Activated CD8-positive, alpha-beta memory T cell treated with anti-CD3 and anti-CD28 coated beads, Interleukin-2, amount 50 U/mL, for 24 hours (primary cell): ENCODE measurements around the gene ANKRD61.
"Not testable (repeated sequence)": the region's sequence is repeated elsewhere in the genome, so short reads cannot be mapped to it uniquely, and the experiment has no call there.

Source experiments
- DNase-seq: peaks from one replicate; pipeline ENCODE4 v3.0.0-alpha.2; 2020; ENCODE audit errors: extremely low read depth

Gene ANKRD61

GRCh38 chr7:6030988-6031387, at the start of gene ANKRD61:
Gene ANKRD61 (plus strand): TSS chr7:6031376. CDS start chr7:6031376, 0 bp downstream.
- DNase-seq, result no peak

GRCh38 chr7:5987061-5987460, 44.1 kb upstream of the ANKRD61 start:
- not testable (repeated sequence) for DNase-seq

DNA sequence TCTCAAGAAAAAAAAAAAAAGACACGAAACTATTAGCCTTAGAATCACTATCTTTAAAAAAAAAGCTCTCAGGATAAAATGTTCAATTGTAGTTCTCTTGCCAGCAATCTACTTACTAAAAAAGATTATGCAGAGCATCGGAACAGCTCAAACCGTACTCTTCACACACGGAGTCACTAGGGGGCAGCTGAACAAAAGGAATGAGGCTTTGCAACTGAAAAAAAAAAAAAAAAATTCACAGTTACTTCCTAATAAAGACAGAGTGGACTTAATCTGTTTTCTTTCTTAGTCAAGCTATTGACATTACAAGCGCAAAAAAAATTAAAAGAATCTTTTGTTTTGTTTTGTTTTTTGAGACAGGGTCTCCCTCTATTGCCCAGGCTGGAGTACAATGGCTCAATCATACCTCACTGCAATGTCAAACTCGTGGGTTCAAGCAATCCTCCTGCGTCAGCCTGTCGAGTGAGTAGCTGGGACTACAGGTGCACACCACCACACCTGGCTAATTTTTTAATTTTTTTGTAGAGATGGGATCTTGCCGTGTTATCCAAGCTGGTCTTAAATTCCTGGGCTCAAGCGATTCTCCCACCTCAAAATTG, 33.9 kb upstream of the ANKRD61 start:
- no peak for DNase-seq

DNA sequence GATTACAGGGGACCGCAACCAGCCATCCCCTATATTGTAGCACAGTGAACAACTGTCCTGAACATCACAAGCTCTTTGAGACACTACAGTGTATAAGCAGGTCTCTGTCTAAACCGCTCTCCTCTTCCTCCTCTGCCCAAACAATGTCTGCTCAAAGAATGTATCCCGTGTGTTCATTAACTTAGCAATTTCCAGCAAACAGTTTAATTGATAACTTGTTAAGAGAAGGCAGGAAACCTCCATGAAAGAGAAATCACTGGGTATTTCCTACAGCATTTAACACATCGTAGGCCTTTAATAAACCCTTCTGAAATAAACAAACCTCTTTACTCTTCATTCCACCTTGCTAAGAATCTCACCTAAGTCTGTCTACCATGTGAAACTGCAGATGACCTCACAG, 23.8 kb upstream of the ANKRD61 start:
- DNase-seq, result no peak

DNA sequence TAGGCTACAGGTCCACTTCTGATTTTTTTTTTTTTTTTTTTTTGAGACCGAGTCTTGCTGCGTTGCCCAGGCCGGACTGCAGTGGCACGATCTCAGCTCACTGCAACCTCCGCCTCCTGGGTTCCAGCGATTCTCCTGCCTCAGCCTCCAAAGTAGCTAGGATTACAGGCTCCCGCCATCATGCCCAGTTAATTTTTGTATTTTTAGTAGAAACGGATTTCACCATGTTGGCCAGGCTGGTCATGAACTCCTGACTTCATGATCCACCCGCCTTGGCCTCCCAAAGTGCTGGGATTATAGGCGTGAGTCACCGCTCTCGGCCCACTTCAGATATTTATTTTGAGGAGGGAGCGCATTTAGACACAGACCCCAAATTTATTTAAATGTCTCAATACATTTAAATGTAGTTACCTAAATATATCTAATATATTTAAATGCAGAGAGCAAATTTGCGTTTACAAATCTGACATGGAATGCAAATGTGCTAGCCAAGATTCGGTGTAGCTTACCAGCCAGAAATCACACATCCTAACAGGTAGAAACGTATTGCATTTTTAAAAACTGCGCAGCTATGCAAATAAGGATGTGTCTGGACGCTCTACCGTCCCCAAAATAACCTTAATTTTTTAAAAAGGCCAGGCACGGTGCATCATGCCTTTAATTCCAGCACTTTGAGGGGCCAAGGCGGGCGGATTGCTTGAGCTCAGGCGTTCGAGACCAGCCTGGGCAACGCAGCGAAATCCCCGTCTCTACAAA, 23.2 kb upstream of the ANKRD61 start:
- DNase-seq, result not testable (repeated sequence)

GRCh38 chr7:6008668-6009611, 22.2 kb upstream of the ANKRD61 start, which contains the start of the genes AIMP2 and PMS2:
Gene AIMP2 (plus strand): TSS chr7:6009272. CDS start chr7:6009364, 92 bp downstream.
Gene PMS2 (minus strand): TSS chr7:6009049. CDS start chr7:6009019, 30 bp downstream.
- peak; percentile 95 for DNase-seq

DNA sequence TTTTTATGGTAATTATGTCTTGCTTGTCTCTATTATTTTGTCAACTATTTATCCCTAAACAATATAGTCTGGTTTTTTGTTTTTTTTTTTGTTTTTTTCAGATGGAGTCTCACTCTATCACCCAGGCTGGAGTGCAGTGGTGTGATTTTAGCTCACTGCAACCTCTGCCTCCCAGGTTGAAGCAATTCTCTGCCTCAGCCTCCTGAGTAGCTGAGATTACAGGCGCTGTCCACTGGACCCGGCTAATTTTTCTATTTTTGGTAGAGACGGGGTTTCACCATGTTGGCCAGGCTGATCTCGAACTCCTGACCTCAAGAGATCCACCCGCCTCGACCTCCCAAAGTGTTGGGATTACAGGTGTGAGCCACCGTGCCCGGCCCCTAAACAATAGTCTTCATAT, 20.8 kb upstream of the ANKRD61 start:
- DNase-seq, result not testable (repeated sequence)

GRCh38 chr7:6011541-6011940, 19.6 kb upstream of the ANKRD61 start:
- DNase-seq, result no peak

DNA sequence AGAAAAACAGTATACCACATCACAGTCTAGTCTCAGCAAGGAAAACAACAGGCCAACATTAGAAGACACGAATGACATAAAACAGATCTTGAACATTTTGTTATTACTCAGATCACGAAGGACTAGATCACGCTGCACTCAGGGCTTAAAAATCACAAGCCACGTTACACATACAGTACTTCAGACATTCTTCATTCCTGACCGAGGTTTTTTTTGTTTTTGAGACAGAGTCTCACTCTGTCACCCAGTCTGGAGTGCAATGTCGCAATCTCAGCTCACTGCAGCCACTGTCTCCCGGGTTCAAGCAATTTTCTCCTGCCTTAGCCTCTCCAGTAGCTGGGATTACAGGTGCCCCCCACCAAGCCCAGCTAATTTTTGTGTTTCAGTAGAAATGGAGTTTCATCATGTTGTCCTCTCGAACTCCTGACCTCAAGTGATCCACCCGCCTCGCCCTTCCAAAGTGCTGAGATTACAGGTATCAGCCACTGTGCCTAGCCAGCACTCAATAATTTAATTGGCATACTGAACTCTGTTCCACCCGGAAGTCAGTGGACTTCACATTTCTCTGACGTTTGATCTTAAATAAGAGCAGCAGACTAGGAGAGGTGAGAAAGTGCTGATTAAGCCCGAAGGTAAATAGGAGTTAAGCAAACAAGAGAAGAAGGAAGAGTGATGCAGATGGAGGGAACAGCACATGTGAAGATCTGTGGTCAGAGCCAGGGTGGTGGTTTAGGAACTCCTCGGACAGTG, 18.6 kb upstream of the ANKRD61 start:
- no peak for DNase-seq

DNA sequence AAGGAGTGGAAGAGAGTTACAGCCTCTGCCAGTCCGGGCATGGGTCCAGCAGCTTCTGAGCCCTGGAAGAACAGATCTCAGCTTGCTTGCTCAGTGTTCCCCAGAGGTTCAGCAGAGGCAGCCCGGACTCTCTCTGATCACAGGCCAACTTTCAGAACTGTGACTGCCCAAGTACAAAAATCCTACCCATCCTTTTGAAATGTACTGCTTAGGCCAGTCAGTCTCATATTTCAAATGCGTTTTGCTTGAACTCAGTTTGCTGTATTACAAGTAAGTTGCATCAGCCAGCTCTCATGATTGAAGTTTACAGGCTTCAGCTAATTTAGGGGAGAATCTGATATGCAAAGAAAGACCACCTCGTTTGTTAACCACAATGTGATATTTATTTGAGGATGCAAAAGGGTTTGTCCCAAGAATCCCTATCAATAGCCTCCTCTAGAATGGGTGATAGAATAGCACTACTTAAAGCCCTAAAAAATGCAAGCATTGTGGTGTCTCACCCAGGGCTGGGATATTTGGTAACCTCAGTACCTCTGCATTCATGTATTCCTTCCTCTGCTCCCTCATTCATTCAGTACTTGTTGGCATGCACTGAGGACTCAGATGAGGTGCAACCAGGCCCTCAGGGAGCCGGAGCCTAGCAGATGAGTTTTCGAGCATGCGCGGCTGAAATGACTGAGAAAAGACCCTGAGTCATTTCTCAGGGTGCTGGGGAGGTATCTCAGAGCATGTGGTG, 15.1 kb upstream of the ANKRD61 start:
- no peak for DNase-seq

DNA sequence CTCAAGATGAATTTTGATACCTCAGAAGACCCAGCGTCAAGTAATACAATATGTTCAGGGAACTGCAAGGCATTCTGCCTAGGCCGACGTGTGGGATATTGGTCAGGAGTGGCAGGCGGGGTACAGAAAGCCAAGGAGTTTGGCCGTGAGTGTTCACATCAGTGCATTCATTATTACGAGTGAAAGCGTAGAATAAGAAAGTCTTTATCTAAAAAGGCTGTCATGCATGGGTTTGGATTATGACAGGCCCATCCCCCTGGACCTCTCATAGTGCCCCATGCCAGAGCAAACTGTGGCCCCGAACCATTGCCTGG, 14.6 kb upstream of the ANKRD61 start:
- DNase-seq, result no peak

DNA sequence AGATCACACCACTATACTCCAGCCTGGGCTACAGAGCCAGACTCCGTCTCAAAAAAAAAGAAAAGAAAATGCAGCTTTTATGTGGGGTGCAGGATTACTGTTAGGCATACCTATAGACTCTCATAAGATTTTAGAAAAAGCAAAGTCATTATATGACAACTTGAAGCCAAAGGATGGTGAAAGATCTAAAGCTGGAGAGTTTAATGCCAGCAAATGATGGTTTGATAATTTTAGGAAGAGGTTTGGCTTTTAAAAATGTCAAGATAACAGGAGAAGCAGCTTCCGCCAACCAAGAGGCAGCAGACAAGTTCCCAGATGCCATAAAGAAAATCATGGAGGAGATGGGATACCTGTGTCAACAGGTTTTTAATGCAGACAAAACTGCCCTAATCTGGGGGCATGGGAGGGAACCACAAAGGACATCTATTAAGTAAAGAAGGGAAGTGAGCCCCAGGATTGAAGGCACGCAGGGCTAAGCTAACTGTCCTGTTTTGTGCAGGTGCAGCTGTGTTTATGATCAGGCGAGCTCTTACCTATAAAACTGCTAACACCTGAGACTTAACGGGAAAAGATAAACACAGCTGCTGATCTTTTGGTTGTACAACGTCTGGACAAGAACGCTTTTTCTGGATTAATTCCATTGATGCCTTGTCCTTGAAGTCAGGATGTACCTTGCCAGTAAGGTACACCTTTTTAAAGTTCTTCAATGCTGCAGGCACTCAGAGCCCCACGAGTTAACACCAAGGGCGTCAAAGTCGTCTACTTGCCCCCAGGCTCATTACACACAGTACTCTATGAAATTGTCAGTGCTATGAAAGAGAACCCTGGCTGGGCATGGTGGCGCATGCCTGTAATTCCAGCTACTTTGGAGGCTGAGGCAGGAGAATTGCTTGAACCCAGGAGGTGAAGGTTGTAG, 10.5 kb upstream of the ANKRD61 start:
- DNase-seq, result no peak

GRCh38 chr7:6022707-6023106, 8.5 kb upstream of the ANKRD61 start:
- no peak for DNase-seq

GRCh38 chr7:6023974-6024435, 7.2 kb upstream of the ANKRD61 start:
- no peak for DNase-seq

GRCh38 chr7:6026011-6026819, 5.0 kb upstream of the ANKRD61 start:
- peak; percentile 30 for DNase-seq

DNA sequence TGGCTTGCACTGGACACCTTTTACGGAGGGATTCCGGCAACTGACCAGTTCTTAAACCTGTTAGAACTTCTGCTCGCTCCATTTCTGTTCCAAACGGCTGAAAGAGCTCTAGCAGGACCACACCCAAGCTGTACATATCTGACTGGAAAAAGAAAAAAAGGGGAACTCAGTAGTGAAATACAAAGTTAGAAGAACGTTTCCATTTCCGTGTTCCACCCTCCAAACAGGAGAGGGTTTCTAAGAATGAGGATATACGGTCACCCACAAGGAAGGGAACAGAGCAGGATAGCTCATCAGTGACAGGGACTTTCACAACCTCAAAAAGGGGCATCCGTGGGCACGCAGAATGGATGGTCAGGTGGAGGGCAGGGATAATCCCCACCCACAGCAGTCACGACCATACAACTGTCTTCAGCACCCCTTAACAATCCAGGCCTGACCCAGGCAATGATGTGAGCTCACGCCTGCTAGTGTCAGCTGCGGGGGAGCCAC, 4.3 kb upstream of the ANKRD61 start:
- DNase-seq, result no peak

DNA sequence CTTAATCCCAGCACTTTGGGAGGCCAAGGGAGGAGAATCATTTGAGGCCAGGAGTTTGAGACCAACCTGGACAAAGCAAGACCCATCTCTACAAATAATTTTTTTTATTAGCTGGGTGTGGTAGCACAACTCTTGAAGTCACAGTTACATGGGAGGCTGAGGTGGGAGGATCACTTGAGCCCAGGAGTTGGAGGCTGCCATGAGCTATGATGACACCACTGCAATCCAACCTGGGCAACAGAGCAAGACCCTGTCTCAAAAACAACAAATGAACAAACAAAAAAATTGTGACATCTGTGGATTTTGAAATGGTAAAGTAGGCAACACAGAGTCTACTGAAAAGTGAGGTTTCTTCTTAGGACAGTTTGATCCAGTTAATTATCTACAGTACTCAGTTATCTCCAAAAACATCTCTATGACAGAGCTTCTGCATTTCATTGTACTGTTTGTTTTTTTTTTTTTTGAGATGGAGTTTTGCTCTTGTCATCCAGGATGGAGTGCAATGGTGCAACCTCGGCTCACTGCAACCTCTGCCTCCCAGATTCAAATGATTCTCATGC, 3.3 kb upstream of the ANKRD61 start:
- DNase-seq, result no peak

DNA sequence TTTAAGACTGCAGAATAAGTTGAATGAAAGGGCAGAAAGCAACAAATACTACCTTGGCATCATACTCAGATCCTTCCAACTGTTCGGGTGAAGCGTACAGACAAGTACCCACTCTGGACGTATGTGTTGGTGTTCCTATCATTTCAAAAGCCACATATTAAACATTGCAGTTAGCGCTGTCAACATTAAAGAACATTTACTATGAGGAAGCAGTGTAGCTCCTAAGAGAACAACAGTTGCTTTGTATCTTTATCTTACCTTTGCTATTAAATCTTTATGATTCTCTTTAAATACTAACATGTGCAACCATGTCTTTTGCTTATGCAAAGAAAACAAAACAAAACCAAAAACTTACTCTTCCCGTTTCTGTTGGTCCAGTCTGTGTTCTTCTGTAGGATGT, 2.6 kb upstream of the ANKRD61 start:
- DNase-seq, result no peak
